ENCODE results near the gene VIM.

VIM gene

DNA sequence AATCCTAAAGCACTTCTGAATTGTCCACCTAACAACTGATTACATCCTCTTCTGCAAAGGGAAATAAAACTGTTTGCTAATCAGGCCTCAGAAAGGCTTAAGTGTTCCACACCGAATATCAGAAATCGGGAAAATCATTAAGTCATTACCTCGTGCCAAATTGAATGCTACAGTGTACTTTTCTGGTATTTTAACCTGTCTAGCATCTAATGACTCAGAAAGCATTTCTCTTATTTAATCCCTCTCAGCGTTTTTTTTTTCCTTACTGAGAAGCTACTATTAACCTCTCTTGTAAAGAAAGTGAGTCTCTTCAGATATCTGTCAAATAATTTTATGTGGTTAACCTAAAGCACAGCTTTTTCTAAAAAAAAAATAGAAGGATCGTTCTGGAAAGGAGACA lies 28.6 kb downstream of the VIM start:
- H4K20me1 ChIP-seq (ENCODE audit: insufficient read depth), result no peaks in the 10 kb centered on the region
- no peak overlapping the region for H3K4me3 ChIP-seq (IDR thresholded peaks at IDR 0.05; ENCODE audit: insufficient read depth, low read depth, low read length)
- H3K9ac ChIP-seq, result no peak overlapping the region
- no peaks in the 10 kb centered on the region for H3K79me2 ChIP-seq (ENCODE audit: insufficient read depth, low read depth)
- no peak overlapping the region for H3K27ac ChIP-seq
- H3K4me2 ChIP-seq, result no peak overlapping the region
- H3K27me3 ChIP-seq (ENCODE audit: insufficient read depth, low read depth), result no peaks in the 10 kb centered on the region
- TF ChIP-seq, protein P1, sequence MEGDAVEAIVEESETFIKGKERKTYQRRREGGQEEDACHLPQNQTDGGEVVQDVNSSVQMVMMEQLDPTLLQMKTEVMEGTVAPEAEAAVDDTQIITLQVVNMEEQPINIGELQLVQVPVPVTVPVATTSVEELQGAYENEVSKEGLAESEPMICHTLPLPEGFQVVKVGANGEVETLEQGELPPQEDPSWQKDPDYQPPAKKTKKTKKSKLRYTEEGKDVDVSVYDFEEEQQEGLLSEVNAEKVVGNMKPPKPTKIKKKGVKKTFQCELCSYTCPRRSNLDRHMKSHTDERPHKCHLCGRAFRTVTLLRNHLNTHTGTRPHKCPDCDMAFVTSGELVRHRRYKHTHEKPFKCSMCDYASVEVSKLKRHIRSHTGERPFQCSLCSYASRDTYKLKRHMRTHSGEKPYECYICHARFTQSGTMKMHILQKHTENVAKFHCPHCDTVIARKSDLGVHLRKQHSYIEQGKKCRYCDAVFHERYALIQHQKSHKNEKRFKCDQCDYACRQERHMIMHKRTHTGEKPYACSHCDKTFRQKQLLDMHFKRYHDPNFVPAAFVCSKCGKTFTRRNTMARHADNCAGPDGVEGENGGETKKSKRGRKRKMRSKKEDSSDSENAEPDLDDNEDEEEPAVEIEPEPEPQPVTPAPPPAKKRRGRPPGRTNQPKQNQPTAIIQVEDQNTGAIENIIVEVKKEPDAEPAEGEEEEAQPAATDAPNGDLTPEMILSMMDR (conservative IDR thresholded peaks at IDR 0.05; ENCODE audit: low read depth, low read length), result no peak
- H3K36me3 ChIP-seq (ENCODE audit: insufficient read depth), result no peaks in the 10 kb centered on the region
- no peaks in the 10 kb centered on the region for H3K4me1 ChIP-seq (ENCODE audit: low read depth, poor library complexity, severe bottlenecking)
- H2AFZ ChIP-seq (ENCODE audit: low read depth), result no peak overlapping the region

DNA sequence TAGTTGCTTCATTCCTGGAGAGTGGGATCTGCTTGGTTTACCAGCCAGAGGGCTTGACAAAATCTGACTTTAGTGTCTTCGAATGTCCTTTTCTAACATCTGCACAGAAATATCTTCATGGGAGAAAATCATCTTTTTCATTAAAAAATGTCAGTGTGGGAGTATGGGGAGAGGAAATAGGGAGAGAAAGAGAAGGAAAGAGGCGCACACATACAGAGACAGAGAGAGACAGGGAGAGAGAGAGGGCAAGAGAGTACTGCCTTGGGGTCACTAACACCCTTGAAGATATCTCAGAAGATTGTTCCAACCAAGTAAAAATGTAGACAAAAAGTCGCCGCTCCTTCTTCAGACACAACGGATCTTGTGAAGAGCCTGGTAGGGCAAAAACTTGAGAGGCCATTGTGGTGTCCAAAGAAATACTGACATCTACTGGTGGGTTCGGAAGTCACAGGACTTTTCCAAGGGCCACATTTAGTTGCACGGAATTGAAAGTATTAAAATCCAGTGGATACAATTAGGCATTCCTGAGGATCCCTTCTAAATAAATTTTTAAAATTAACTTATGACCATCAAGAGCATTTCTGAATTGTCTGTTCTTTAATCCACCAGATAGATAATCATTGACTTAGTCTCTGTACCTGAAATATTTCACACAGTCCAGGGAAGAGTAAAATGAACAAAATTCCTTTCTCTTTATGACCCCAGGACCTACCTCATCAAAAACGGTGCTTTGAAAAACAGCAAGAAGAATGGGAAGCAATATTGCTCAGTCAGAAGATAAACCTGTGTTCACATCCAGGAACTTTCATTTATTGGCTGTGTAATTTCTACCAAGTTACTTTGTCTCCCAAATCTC lies 29.7 kb downstream of the VIM start:
- peak overlapping the region; percentile 24; the same call in 1 of the 2 replicates for H2AFZ ChIP-seq (ENCODE audit: low read depth)
- H3K4me2 ChIP-seq, result peak overlapping the region; percentile 19; the same call in 1 of the 2 replicates
- H3K9ac ChIP-seq, result no peak overlapping the region
- H4K20me1 ChIP-seq (ENCODE audit: insufficient read depth), result no peaks in the 10 kb centered on the region
- no peaks in the 10 kb centered on the region for H3K27me3 ChIP-seq (ENCODE audit: insufficient read depth, low read depth)
- no peaks in the 10 kb centered on the region for H3K4me1 ChIP-seq (ENCODE audit: low read depth, poor library complexity, severe bottlenecking)
- TF ChIP-seq, protein P1 (conservative IDR thresholded peaks at IDR 0.05; ENCODE audit: low read depth, low read length), result peak; percentile 90
- H3K36me3 ChIP-seq (ENCODE audit: insufficient read depth), result no peaks in the 10 kb centered on the region
- H3K79me2 ChIP-seq (ENCODE audit: insufficient read depth, low read depth), result no peaks in the 10 kb centered on the region
- no peak overlapping the region for H3K4me3 ChIP-seq (IDR thresholded peaks at IDR 0.05; ENCODE audit: insufficient read depth, low read depth, low read length)
- no peak overlapping the region for H3K27ac ChIP-seq

DNA sequence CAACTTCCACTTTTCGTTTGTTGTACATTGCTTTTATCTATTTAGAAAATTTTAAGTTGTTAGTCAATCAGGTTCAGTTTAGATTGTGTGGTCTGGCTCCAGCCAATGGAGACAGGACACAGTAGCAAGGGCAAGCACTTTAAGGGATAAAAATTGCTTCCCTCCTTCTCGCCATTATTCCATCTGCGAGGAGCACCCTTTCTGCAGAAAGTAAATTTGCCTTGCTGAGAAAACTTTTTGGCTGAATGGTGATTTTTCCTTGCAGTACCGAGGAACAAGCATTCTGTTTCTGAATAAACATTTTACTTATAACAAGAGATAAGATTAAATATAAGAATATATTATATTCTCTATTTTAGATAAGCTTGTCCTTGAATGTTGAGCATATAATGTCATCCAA lies 34.5 kb downstream of the VIM start:
- Histone ChIP-seq H3K27me3 (ENCODE audit: insufficient read depth, low read depth) (no peaks in the 10 kb centered on the region), H3K4me2 (no peak overlapping the region), H3K27ac (no peak overlapping the region), H3K4me3 (IDR thresholded peaks at IDR 0.05; ENCODE audit: insufficient read depth, low read depth, low read length) (no peak overlapping the region), H3K79me2 (ENCODE audit: insufficient read depth, low read depth) (no peaks in the 10 kb centered on the region), H4K20me1 (ENCODE audit: insufficient read depth) (no peaks in the 10 kb centered on the region), H3K4me1 (ENCODE audit: low read depth, poor library complexity, severe bottlenecking) (no peaks in the 10 kb centered on the region), H2AFZ (ENCODE audit: low read depth) (no peak overlapping the region), H3K36me3 (ENCODE audit: insufficient read depth) (no peaks in the 10 kb centered on the region), H3K9ac (no peak overlapping the region)
- TF ChIP-seq, protein P1 (conservative IDR thresholded peaks at IDR 0.05; ENCODE audit: low read depth, low read length), result no peak

DNA sequence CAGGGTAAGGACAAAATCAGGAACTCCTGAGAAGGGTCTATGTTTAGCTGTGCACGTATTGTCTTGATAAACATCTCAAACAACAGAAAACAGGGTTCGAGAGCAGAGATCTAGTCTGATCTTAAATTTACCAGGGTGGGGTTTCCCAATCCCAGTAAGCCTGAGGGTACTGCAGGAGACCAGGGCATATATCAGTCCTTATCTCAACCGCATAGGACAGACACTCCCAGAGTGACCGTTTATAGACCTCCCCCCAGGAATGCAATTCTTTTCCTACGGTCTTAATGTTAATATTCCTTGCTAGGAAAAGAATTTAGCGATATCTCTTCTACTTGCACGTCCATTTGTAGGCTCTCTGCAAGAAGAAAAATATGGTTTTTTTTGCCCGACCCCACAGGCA lies 35.5 kb downstream of the VIM start:
- Histone ChIP-seq H3K36me3 (ENCODE audit: insufficient read depth) (no peaks in the 10 kb centered on the region), H3K9ac (no peak overlapping the region), H3K4me3 (IDR thresholded peaks at IDR 0.05; ENCODE audit: insufficient read depth, low read depth, low read length) (no peak overlapping the region), H3K27ac (no peak overlapping the region), H3K79me2 (ENCODE audit: insufficient read depth, low read depth) (no peaks in the 10 kb centered on the region), H3K27me3 (ENCODE audit: insufficient read depth, low read depth) (no peaks in the 10 kb centered on the region), H2AFZ (ENCODE audit: low read depth) (no peak overlapping the region), H4K20me1 (ENCODE audit: insufficient read depth) (no peaks in the 10 kb centered on the region), H3K4me1 (ENCODE audit: low read depth, poor library complexity, severe bottlenecking) (no peaks in the 10 kb centered on the region), H3K4me2 (no peak overlapping the region)
- TF ChIP-seq, protein P1 (conservative IDR thresholded peaks at IDR 0.05; ENCODE audit: low read depth, low read length), result no peak
